MM.1S (cell line): ENCODE data around the gene TMEM176A.

Experiments
- CTCF ChIP-seq: fragments of 300-600 bp; sonication (generic); IDR thresholded peaks from 2 replicates; pipeline ENCODE4 v1.5.1; 2016; ENCODE audit warnings: antibody characterized with exemption, low read length, mixed read lengths
- EZH2 ChIP-seq: fragments of 300-600 bp; sonication (generic); optimal IDR thresholded peaks from 2 replicates; pipeline ENCODE3; 2017; ENCODE audit warnings: low read depth, mild to moderate bottlenecking, antibody characterized with exemption, low read length, mixed read lengths
- EZH2phosphoT487 ChIP-seq: fragments of 300-600 bp; sonication (generic); IDR thresholded peaks from 2 replicates; pipeline ENCODE4 v1.6.1; 2018; ENCODE audit warnings: antibody characterized with exemption, low read length

- no peak for TF ChIP-seq CTCF
- no peak for TF ChIP-seq EZH2phosphoT487
- TF ChIP-seq EZH2 = no peak
Observed at GRCh38 chr7:150831851-150832250, 31.3 kb downstream of the TMEM176A start.
